Measurements from ENCODE around the gene EEF1A2.

EEF1A2 gene

DNA sequence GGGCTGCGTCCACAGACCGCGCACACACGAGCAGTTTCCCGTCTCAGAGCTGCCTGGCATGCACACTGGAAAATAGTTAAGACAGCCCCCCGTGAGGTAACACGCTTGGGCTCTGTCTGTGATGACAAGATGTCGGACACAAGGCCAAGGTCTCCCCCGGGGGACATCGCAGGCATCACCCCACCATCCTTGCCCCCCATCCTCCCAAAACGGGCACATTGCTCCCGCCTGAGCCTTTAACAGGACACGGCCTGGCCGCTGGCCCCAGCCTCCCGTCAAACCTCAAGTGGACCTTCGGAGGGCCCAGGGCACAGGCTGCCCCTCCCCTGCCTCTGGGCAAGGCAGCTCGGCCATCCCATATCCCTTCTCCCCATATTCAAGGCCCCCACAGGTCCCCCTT, 32.0 kb downstream of the EEF1A2 start:
- DNase-seq: no peak

DNA sequence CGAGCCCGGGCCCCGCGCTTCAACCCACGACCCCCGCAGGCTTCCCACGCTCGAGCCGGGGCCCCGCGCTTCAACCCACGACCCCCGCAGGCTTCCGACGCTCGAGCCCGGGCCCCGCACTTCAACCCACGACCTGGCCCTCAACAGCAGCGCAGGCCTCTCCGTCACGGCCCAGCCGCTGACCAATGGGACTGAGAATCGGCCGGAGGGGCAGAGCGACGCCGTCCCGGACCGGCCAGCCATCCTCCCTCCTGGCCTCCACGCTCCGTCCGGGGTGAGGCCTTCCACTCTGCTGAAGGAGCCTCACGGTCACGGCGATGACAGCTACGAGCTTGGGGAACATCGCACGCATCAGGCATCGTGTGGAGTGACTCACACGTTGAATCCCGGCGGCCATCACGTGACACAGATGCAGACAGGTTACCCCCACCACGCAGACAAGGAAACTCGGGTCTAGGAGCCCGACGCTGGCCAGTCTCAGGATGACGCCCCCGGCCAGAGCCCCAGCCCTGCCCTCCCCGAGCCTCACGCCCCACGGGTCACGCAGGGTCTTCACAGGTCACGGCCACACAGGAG, 32.5 kb downstream of the EEF1A2 start:
- DNase-seq: no peak

DNA sequence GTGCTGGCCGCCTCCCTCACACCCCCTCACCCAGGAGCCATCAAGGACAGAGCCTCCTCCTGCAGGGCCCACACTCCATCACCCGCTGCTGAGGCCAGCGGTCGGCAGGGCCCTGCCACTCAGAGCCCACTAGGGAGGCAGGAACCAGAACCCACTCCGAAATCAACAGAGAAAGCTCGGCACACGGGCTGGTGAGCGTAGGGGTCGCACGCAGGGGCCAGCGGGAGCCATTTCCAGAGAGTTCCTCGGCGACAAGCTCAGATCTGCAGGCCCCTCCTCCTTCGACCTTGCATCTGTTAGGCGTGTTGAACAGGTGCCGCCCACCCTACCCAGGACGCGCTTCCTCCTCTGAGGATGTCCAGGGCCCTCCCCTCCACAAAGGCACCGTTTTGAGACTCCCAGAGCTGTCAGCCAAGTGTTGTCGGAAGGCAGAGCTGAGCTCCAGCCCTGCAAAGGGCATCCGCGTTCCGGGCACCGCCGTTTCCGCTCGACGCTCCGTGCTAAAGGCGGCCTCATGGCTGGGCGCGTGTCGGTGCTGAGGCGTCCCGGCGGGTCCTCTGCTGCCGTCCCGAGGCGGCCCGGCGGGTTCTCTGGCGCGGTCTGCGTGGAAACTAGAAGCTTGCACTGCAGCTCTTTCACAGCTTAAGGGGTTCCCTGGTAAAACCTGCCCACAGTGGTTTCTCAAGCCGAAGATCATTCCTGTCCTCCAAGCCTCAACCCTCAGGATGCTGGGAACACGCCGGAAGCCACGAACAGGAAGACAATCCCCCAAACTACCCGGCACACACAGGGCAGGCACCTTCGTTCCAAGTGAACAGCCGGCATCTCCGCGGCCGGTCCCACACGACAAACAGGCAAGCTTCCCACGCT, 33.3 kb downstream of the EEF1A2 start:
- DNase-seq: no peak

DNA sequence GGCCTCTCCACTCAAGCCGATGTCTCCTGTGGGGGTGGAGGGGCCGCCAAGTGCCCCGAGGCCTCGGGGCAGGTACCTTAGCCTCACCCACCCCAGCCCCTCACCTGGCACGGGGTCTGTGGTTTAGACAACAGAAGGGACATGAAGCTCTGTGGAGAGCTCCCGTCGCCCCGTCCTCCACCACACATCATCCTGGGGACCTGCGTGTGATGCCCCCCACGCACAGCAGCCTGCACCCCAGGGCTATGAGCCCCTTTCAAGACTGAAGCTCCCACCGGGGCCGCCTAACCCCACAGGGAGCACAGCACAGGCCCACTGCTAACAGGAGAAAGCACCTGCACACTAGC, 34.6 kb downstream of the EEF1A2 start:
- DNase-seq: no peak

DNA sequence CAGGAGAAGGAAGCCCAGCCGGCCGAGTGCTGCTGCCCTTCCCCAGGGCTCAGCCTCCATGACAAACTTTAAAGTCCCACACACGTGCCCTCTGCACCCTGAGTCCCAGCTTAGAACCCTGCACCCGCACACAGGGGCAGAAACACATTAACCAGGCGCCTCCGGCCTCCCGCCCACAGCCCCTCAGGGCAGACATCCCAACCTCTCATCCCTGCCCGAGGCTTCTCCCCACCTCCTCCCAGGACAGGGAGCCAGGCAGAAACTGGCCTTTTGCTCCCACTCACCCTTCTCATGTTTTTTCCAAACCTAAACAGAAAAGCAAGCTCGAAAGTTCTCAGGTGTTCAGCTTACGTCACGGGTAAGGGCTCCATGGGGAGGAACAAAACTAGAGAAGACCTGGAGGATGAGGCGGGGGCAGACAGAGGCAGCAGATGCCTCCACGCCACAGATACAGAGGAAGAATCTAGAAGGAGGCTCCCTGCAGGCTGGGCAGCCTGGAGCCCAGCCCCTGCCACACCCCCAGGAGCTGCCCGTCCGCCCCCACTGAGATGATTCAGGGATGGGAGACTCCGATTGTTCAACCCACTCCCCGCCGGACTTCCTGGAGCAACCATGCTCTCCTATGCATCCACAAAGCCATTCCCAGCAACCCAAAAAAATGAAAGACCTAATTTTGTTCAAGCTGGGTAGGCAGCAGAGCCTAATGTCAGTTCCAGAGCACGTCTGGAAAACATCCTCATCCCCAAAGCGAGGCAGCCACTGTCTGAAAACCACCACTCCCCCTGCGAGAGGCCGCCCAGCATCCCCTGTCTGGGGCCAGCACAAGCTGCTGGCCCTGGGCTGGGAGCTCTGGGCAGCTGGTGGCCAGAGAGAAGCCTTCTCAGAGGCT, 35.2 kb downstream of the EEF1A2 start:
- DNase-seq: no peak

DNA sequence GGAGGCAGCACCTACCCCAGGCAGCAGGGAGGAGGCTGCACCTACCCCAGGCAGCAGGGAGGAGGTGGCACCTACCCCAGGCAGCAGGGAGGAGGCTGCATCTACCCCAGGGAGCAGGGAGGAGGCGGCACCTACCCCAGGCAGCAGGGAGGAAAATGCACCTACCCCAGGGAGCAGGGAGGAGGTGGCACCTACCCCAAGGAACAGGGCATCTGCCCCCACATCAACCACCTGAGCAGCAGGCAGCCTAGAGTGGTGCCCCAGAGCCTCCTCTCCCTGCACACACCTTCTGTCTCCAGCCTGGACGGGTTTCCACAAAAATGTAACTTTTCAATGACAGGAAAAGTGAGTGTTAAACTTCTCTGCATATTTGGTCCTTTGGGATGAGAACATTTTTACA, 36.6 kb downstream of the EEF1A2 start:
- no peak for DNase-seq

DNA sequence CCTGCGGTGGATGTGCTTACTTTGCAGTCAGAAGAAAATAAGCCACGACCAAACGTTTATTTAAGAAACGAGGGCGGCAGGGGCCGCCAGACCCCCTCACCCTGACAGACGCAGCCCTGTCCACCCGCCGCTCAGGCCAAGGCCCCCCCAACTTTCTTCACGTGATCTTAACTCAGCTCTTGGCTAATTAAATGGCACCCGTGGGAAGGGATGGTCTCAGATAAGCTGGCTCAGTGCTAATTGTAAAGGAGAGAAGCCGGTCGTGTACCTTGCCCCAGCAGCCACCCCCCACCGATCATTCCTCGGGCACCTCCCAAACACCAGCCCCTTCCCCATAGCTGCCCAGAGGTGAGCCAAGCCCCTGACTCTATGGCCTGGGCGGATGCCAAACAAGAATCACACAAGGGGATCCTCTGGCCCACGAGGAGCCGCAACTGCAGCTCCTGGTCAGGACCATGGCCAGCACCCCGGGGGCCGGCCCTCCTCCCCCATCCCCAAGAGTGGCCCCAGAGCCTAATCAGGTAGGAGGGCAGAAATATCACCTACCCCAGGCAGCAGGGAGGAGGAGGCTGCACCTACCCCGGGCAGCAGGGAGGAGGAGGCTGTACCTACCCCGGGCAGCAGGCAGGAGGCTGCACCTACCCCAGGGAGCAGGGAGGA, 37.6 kb downstream of the EEF1A2 start:
- DNase-seq: no peak

DNA sequence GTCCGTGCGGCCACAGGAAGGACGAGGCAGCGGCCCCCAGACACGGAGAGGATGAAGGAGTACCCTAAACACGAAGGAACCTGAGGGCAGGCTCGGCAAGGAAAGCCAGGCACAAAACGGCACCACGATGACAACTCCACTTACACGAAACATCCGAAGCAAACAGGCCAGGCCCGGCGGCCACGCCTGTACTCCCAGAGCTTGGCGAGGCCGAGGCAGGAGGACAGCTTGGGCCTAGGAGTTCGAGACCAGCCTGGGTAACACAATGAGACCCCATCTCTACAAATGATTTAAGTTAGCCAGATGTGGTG, 39.9 kb downstream of the EEF1A2 start:
- no peak for DNase-seq

DNA sequence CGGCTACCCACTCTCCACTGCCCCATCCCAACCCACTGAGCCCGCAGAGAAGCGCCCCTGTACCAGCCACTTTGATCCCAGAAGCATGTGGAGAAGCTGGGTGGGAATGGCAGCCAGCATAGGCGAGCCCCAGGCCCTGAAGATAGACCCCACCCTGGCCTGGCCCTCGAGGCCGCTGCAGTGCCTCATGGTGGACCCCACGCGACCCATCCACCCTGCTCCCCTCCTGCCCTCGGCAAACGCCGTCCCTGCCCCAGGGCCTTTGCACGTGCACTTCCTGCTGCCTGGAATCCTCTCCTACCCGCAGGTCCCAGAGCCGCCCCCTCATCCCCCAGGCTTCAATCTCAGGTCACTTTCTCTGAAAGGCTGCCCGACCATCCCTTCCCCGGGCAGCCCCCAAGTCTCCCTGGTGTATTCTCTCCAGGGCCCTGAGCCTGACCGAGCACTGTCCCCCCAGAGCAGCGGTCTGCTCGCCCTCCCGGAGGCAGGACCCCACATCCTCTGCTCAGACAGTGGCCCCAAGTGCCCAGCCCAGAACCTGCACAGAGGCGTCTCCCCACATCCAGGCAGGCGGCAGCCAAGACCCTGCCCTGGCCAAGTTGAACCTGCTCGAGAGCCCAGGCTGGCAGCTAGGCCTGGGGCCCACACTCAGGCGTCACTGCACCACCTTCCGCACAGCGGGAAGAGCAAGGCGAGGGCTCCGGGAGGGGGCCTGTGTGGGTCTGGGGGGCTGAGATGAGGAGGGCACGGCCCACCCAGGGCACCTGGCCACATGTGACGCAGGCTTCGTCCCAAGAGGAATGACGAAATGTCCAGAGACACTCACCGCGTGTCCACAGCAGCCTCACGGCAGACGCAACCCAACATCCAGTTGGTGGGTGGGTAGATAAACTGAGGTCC, 40.5 kb downstream of the EEF1A2 start:
- no peak for DNase-seq

DNA sequence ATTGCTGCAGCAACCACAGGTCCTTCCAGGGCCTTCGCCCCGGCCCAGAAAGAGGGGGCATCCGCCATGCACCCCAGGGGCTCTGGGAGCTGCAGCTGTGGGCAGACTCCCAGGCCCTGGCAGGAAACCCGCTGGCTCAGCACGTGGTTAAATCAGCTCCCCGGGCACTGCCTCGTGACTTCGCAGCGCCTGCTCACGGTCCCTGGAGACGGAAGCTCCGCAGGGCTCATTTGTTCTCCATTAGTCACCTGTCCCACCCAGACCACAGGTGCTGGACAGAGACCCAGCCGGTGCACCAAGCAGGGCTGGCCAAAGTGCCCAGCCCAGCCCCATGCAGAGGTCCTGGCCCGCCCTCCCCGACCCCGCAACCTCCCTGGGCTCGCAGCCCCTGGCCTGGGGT, 41.1 kb downstream of the EEF1A2 start:
- no peak for DNase-seq

DNA sequence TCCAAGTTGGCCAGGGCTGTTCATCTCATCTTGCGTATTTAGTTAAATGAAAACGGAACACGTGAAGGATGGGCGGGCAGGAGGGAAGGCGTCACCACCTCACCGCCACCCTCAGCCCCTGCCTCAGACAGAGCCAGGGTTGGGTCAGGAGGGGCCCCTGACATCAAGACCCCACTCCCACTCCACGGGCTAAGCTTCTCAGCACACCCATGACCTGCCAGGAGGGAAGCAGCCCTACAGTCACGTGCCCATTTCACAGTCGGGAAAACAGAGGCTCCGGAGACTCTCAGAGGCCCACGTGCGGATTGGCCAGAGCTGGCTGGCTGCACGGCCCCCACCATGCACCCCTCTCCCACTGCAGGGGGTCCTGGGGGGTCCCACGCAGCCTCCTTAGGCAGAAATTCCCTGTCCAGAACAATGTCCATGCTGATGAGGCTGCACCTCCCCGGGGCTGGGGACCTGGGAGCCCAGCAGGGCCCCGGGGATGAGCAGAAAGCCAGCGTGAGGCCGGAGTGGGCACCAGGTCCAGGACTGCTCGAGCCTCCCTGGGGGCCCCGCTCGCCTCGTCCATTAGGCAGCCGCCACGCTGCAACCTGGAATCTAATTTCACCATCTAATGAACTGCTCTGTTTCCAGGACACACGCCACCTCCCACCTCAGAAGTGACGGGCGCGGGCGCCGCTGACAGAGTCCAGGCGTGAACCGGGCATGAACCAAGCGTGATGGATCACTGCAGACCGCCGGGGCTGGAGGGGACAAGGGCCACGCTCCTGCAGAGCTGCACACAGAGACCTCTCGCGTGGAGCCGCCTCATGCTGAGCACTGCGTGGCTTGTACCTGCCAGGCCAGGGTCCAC, 42.2 kb downstream of the EEF1A2 start:
- DNase-seq: no peak

DNA sequence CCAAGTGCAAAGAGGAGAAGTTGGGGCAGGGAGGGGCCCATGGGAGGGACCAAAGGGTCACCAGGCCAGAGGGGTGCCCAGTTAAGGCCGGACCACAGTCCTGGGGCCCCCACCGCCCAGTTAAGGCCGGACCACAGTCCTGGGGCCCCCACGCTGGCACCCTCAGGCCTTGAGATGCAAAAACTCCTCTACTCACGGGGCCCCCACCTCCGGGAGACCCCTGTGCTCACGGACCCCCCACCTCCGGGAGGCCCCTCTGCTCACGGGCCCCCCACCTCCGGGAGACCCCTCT, 43.4 kb downstream of the EEF1A2 start:
- DNase-seq: no peak

DNA sequence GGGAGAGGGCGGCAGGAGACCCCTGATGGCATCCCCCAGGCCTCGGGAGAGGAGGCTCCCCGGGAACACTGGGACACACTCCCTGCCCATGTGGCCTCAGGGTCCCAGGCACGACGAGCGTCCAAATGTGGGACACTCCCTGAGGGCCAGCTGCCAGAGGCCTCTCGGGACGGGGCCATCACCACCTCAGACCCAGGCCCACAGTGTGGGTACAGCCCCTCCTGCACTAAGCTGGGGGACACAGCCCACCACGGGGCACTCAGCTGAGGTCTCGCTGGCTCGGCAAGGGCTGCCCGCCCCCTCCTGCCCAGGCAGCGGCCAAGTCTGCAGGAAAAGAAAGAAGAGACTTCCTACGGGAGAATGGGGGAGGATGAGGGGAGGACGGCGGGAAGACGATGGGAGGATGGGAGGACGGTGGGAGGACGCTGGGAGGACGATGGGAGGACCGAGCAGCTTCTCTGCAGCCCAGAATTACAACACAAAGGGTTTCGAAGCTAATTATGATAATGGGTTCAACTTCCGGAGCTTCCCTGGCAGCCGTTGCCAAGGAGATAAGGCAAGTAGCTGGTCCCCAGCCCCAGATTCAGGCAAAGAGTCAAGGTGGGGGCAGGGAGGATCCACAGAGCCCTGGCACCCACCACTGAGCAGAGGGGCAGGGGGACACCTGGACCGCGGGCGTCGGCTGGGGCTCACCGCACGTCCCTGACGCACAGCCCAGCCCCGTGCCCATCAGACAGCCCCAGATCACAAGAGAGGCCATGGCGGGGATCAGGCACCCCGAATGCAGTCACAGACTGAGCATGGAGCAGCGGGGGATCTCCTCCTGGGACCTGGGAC, 43.9 kb downstream of the EEF1A2 start:
- no peak for DNase-seq

DNA sequence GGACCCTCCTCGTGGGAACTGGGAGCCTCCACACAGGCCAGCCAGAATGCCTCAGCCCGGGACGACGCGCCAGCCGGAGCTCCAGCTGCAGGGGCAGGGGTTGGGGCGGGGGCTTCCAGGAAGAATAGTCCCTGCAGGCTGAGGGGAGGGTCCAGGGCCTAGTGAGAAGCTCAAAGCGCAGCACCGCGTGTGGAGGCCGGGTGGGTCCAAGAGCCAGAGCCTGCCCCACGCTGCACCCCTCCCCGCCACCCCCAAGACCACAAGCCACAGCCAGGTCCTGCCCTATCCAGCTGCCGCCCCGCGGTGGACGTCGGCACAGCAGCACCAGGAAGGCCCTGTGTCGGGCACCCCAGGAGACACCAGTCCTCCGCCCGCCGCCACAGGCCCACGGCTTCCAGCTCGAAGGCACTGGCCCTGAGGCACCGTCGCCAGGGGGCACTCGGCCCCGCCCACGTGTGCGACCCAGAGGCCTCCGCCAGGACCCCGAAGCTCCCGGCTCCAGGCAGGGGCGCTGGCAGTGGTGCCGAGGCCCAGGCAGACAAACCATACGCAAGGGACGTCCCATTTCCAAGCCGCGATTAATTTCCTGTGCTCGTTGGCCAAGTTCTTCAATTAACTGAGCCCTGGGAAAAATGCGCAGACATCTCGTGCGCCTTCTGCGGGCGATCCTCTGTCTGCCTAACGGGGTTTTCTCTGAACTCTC, 45.9 kb downstream of the EEF1A2 start:
- DNase-seq: no peak

DNA sequence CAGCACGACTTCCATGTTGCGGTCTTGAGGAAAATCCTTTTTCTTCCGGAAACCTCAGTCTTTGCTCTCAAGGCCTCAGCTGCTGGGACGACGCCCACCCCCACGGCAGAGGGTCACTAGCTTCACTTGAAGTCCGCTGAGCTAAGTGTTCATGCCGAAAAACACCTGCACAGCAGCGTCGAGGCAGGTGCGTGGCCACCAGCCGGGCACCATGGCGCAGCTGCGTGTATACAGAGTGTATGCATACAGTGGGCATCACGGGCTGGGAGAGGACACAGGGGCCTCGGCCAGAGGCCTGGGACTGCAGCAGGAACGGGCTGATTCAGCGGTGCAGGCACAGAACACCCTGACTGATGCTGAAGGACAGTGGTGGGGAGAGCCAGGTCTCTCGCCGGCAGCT, 46.5 kb downstream of the EEF1A2 start:
- no peak for DNase-seq

DNA sequence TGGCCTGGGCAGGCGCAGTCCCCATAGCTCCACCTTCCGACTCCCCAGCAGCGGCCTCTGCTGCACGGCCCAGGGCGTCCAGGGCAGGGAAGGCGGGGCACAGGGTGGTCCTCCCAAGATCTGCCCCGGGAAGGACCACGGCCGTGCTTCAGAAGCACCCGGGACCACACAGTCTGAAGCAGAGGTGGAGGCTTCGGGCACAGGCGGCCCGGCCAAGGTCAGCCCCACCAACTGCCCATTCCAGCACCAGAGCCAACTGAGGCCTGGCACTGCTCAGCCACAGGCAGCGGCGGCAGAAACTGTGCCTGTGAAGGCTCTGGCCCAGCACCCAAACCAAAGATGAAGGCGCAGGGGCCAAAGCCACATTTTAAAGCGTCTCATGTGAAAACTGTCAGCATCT, 47.1 kb downstream of the EEF1A2 start:
- DNase-seq: no peak

DNA sequence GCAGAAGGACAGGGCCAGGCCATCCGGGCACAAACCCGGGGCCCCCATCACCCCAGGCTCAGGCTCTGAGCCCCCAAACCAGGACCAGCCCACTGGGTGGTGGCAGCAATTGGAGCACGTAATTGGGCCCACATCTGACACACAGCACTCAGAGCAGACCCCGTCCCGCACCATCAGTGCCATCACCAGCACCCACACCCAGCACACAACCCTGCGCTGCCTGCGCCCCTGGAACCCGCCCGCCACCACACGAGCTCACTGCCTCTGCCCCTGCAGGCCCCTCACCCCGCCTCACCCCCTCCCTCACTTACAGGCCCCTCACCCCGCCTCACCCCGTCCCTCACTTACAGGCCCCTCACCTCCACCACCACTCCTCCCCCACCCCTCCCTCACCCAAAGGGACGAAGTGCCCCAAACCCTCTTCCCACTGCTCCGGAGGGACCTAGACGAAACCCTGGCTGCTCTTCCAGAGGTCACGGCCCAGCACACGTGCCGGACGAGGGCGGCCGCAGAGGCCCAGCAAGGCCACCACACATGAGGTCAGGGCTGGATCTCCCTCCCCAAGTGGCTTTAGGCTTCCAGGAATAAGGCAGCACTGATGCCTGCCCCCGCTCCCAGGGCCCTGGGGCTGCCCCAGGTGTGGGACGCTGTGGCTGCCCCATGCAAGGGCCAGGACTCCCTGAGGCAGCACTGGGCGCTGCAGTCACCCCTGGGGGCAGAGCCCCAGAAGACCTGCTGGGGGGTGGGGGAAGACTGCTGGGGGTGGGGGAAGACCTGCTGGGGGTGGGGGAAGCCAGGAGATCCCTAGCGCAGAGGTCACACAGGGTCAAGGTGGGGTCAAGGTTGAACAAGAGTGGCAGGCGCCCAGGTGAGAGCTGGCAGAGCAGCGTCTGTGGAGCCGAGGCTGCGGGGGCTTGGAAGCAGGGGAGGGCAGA, 48.8 kb downstream of the EEF1A2 start:
- DNase-seq: no peak

DNA sequence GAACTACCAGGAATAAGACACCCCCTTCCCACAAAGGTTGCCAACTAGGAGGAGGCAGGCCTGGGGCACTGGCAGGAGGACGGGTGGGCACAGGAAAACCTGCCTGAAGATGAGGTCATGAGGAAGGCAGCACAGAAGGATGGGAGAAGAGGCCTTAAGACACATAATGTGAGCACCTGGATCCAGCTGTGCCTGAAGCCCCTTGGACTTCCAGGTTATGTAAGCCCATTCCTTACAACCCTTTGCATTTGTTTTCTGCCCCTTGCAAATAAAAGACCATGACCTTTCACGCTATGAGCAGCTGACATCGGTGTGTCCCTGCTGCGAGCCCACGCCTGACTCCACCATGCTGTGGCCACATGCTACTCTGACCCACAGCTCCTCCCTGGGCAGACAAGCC, 49.9 kb downstream of the EEF1A2 start:
- no peak for DNase-seq

DNA sequence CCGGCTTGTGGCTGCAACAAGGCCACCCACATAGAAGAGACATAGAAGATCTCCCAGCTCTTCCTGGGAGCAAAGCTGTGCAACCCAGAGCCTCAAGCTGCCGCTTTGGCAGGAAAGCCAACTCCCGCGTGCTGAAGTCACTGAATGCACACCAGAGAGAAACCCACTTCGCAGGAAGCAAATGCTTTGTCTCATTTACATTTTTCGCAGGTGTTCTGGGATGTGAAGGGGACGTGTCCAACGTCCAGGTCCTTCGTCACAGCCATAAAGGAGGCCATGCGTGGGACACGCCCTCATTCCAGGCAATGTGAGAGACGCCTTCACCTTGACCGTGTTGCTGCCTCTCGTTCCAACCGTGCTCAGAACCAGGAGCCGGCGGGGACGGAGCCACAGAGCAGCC, 50.9 kb downstream of the EEF1A2 start:
- no peak for DNase-seq
